Activated CD4-positive, alpha-beta memory T cell treated with anti-CD3 and anti-CD28 coated beads for 36 hours (primary cell): ENCODE results near the gene ZNHIT1. TPM values are rescaled to one million over a fixed set of nuclear protein-coding genes. Genes with fewer than 3 reads are reported as not detected.

Source experiments
- CTCF ChIA-PET: fragments of 350-600 bp; sonication (Branson Sonifier 250); formaldehyde crosslinking; loops from one replicate; lab custom pipeline; 2021; ENCODE audit warnings: antibody characterized with exemption, inconsistent platforms; lab: Charles Lee
- POLR2A ChIA-PET: fragments of 350-600 bp; sonication (Branson Sonifier 250); formaldehyde crosslinking; loops from one replicate; lab custom pipeline; 2021; ENCODE audit warnings: antibody characterized with exemption; lab: Charles Lee
- DNase-seq: peaks from one replicate; pipeline ENCODE4 v3.0.0-alpha.2; 2020
- H3K27ac Mint-ChIP-seq: one replicate; pipeline ENCODE4 v1.8.0; 2021; ENCODE audit warnings: mixed read lengths
- H3K27me3 Mint-ChIP-seq: one replicate; pipeline ENCODE4 v1.8.0; 2021; ENCODE audit warnings: mixed read lengths
- H3K36me3 Mint-ChIP-seq: one replicate; pipeline ENCODE4 v1.8.0; 2021; ENCODE audit warnings: mixed read lengths
- H3K4me1 Mint-ChIP-seq: one replicate; pipeline ENCODE4 v1.8.0; 2021; ENCODE audit warnings: low read depth, mixed read lengths
- H3K4me3 Mint-ChIP-seq: one replicate; pipeline ENCODE4 v1.8.0; 2021; ENCODE audit warnings: mild to moderate bottlenecking, mixed read lengths
- H3K9me3 Mint-ChIP-seq: one replicate; pipeline ENCODE4 v1.8.0; 2021; ENCODE audit warnings: mixed read lengths
- intact Hi-C: fragments of 100-400 bp; cut with micrococcal nuclease; formaldehyde crosslinking; loops from one replicate; pipeline ENCODE4 v1.15.1; 2023
- total RNA-seq, 2 experiments: library from RNA; stranded (reverse); gene quantifications; one replicate each; pipeline ENCODE4 v1.2.3, GENCODE V29; 2021

The ZNHIT1 gene
- total RNA-seq, 2 experiments from 2014 or later: 40.2 to 42.8 TPM

DNA sequence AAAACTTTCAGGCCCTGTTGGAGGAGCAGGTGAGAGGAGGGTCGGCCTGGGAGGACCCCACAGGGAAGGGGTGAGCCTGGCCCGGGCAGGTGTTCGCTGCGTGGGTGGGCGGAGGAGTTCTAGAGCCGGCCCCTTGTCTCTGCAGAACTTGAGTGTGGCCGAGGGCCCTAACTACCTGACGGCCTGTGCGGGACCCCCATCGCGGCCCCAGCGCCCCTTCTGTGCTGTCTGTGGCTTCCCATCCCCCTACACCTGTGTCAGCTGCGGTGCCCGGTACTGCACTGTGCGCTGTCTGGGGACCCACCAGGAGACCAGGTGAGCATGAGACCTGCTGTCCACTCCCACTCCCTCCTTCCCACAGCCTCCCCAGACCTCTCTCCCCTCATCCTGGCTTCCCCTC is 5.6 kb downstream of the ZNHIT1 start:
- peaks cover 25% of the 10 kb centered on the region for H3K4me1 Mint-ChIP-seq
- peaks cover 24% of the 10 kb centered on the region for H3K36me3 Mint-ChIP-seq
- no peak overlapping the region for H3K4me3 Mint-ChIP-seq
- POLR2A ChIA-PET: no interaction called here
- intact Hi-C loops: no loop called here
- H3K9me3 Mint-ChIP-seq: no peaks in the 10 kb centered on the region
- no peaks in the 10 kb centered on the region for H3K27me3 Mint-ChIP-seq
- no peak overlapping the region for H3K27ac Mint-ChIP-seq
- CTCF ChIA-PET: interaction anchor here (1.2 kb wide), 1 partner anchor 21 kb away, joined by 4 read pairs; no protein-coding TSS in a partner anchor
- DNase-seq: no peak

DNA sequence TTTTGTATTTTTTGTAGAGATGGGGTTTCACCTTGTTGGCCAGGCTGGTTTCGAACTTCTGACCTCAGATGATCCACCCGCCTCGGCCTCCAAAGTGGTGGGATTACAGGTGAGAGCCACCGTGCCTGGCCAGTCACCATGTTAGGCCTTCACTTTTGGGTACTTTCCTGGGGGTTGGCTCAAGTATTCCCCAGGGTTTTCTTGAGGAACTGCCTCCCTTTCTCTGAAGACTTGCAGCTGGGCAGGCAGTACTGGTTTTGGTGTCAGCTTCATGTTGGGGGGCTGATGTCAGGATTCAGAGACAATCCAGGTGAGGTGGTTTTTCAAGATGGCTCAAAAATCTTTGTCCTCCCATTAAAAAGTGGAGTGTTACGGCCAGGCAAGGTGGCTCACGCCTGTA is 7.7 kb downstream of the ZNHIT1 start:
- Mint-ChIP-seq H3K4me1 (peaks cover 7% of the 10 kb centered on the region), H3K9me3 (no peaks in the 10 kb centered on the region), H3K27me3 (no peaks in the 10 kb centered on the region), H3K36me3 (peaks cover 24% of the 10 kb centered on the region), H3K4me3 (no peak overlapping the region), H3K27ac (no peak overlapping the region)
- DNase-seq: no peak
- ChIA-PET POLR2A (no interaction called here), CTCF (interaction anchor here (0.9 to 1.0 kb wide), 2 partner anchors 18 to 82 kb away, joined by 3 to 4 read pairs; no protein-coding TSS in a partner anchor)
- intact Hi-C loops: no loop called here

DNA sequence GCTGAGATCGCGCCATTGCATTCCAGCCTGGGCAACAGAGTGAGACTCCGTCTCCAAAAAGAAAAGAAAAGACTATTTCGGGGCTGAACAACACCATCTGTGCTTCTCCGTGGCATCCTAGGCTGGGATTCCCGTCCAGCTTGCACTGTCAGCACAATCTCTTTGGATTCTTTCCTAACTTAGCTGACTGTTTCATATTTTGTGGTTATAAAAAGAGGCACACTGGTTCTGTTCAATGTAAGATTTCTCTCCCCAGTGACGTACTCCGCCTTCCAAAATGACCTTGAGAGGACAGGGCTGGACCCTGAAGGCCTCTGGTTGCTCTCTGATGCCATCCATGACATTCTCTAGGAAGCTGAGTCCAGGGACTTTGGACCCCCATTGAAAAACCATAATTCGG is 8.8 kb downstream of the ZNHIT1 start:
- H3K27me3 Mint-ChIP-seq: no peaks in the 10 kb centered on the region
- no peak overlapping the region for H3K4me3 Mint-ChIP-seq
- peaks cover 24% of the 10 kb centered on the region for H3K36me3 Mint-ChIP-seq
- DNase-seq: no peak
- no peaks in the 10 kb centered on the region for H3K9me3 Mint-ChIP-seq
- H3K27ac Mint-ChIP-seq: no peak overlapping the region
- ChIA-PET POLR2A (interaction anchor here (1.7 kb wide), 1 partner anchor 8 kb away, joined by 3 read pairs; the partner anchor contains the start of gene ZNHIT1), CTCF (interaction anchor here (1.0 kb wide), 1 partner anchor 17 kb away, joined by 5 read pairs; no protein-coding TSS in a partner anchor)
- H3K4me1 Mint-ChIP-seq: peaks cover 4% of the 10 kb centered on the region
- intact Hi-C loops: no loop called here

DNA sequence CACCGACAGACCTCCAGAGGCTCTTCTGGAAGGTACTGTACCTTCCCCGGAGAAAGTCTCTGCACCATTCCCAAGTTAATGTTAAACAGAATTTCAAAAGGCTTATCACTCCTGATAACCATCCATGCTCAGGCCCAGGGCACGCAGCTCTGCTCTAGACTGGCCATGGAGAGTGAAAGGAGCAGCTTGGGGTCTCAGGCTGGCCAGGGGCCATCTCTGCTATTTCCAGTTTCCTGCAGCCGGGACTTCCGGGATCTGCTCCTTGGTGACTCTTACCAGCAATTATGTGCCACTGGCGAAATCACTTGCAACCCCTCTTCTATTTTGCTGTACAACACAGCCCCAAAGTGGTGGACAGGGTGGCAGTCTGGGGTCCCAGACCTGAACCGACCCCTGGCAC is 13.7 kb downstream of the ZNHIT1 start:
- POLR2A ChIA-PET: no interaction called here
- H3K27me3 Mint-ChIP-seq: no peaks in the 10 kb centered on the region

DNA sequence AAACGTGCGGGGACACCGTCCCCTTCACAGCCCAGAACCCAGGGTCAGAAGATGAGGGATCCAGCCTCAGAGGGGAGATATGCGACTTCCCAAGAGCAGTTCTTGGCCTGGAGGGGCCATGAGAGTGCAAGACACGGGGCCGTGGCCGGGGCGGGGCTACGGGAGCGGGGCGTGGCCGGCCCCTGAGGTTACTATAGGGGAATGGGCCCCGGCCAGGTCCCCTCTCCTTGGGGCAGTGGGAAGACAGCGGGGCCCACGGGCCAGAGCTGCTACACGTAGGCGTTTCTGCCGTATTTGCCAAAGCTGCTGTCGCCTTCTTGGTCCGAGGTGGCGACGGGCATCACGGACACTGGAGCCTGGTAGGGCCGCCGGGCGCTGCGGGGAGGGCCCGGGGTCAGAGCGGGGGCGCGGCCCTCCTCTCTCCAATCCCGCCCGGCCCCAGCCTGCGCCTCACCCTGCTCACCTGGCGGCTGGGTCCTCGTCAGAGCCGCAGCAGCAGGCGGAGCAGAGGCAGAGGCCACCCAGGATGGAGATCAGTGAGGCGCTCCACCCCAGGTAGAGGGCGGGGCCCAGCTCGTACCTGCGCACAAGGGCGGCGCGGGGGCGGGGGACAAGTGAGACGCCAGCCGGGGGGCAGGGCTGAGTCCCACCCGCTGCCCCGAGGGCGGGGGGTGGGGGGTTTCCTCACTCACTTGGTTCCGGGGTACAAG is 14.3 kb downstream of the ZNHIT1 start:
- intact Hi-C loops: no loop called here
- Mint-ChIP-seq H3K27ac (no peak overlapping the region), H3K27me3 (no peaks in the 10 kb centered on the region), H3K4me1 (no peaks in the 10 kb centered on the region), H3K4me3 (no peak overlapping the region), H3K9me3 (no peaks in the 10 kb centered on the region), H3K36me3 (peaks cover 2% of the 10 kb centered on the region)
- no peak for DNase-seq
- ChIA-PET POLR2A (no interaction called here), CTCF (interaction anchor here (3.7 kb wide), 1 partner anchor 12 kb away, joined by 23 read pairs; the partner anchor contains the start of gene FIS1)

More for the DNA sequence above, 13.7 kb downstream of the ZNHIT1 start:
- no peaks in the 10 kb centered on the region for H3K9me3 Mint-ChIP-seq
- intact Hi-C loops: no loop called here
- H3K4me1 Mint-ChIP-seq: no peaks in the 10 kb centered on the region
- no peak for DNase-seq
- CTCF ChIA-PET: no interaction called here
- no peak overlapping the region for H3K27ac Mint-ChIP-seq
- peaks cover 5% of the 10 kb centered on the region for H3K36me3 Mint-ChIP-seq
- H3K4me3 Mint-ChIP-seq: no peak overlapping the region

DNA sequence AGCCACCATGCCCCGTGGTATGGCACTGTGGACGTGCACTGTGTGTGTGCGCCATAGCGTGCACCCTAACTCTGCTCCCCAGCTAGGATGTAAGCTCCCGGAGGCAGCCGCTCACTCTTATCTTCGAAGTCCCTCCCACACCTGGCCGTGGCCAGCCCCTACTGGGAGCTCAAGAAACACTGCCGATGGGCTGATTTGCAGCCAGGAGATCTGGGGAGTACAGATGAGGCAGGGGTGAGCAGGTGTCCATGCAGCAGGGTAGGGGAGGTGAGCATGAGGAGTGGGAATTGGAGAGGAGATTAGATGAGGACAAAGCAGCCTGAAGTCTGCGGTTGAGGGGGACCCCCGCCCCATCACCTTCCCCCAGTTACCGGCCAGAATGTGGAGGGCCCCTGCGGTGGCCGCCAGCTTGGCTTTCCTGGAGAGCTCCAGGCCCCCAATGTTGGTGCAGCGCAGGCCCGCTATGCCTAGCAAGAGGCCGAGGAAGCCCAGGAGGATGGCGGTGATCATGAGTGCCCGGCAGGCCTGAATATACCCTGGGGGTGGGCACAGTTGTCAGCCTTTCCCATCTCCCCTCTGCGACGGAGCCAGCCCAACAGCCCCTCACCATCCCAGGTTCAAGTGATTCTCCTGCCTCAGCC is 16.1 kb downstream of the ZNHIT1 start:
- no peaks in the 10 kb centered on the region for H3K4me1 Mint-ChIP-seq
- intact Hi-C loops: no loop called here
- H3K27ac Mint-ChIP-seq: no peak overlapping the region
- H3K9me3 Mint-ChIP-seq: no peaks in the 10 kb centered on the region
- no peak for DNase-seq
- ChIA-PET CTCF (interaction anchor here (2.2 to 3.7 kb wide), 2 partner anchors 10 to 49 kb away, joined by 10 to 23 read pairs; partner anchors contain the start of gene FIS1), POLR2A (interaction anchor here (1.1 kb wide), 1 partner anchor 10 kb away, joined by 4 read pairs; the partner anchor contains the start of gene FIS1)
- H3K27me3 Mint-ChIP-seq: no peaks in the 10 kb centered on the region
- H3K4me3 Mint-ChIP-seq: no peak overlapping the region
- peaks cover 2% of the 10 kb centered on the region for H3K36me3 Mint-ChIP-seq

DNA sequence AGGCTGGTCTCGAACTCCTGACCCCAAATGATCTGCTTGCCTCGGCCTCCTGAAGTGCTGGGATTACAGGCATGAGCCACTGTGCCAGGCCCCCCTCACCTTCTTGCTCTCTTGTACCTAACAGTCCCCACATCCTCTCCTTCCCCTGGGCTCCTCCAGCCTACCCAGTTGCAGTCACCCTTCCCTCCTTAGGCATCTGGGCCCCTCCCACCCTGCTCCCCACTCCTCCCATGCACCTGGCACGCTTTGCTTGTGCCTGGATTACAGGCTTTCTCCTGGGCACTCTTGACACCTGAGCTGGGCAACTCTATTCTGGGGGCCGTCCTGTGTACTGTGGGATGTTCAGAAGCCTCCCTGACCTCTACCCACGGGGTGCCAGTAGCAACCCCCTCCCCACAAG is 16.7 kb downstream of the ZNHIT1 start:
- no peaks in the 10 kb centered on the region for H3K4me1 Mint-ChIP-seq
- POLR2A ChIA-PET: interaction anchor here (1.2 kb wide), 1 partner anchor 10 kb away, joined by 3 read pairs; no protein-coding TSS in a partner anchor
- H3K27ac Mint-ChIP-seq: no peak overlapping the region
- H3K9me3 Mint-ChIP-seq: no peaks in the 10 kb centered on the region
- no peaks in the 10 kb centered on the region for H3K27me3 Mint-ChIP-seq
- CTCF ChIA-PET: interaction anchor here (1.1 to 3.7 kb wide), 4 partner anchors 9 to 138 kb away, joined by 3 to 23 read pairs (median 7); partner anchors contain the start of genes FIS1, PLOD3 and ZNHIT1
- peaks cover 2% of the 10 kb centered on the region for H3K36me3 Mint-ChIP-seq
- intact Hi-C loops: no loop called here
- no peak for DNase-seq
- H3K4me3 Mint-ChIP-seq: no peak overlapping the region

DNA sequence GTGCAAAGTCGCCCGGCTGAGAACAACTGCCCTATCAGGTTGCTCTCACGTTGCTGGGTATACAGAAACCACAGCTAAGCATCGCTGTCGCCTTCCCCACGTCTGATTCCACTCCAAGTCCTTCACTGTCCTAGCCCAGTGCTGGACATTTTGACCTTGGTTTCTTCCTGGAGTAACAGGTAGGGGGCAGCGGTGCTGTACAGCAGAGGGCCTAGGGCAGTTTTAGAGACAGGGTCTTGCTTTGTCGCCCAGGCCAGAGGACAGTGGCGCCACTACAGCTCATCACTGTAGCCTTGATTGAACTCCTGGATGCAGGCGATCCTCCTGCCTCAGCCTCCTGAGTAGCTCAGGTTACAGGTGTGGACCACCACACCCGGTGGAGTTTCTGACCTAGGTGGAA is 17.1 kb downstream of the ZNHIT1 start:
- POLR2A ChIA-PET: interaction anchor here (1.2 kb wide), 1 partner anchor 9 kb away, joined by 3 read pairs; no protein-coding TSS in a partner anchor
- intact Hi-C loops: no loop called here
- Mint-ChIP-seq H3K27ac (no peak overlapping the region), H3K9me3 (no peaks in the 10 kb centered on the region), H3K4me1 (no peaks in the 10 kb centered on the region), H3K4me3 (no peak overlapping the region), H3K27me3 (no peaks in the 10 kb centered on the region), H3K36me3 (peaks cover 3% of the 10 kb centered on the region)
- DNase-seq: no peak
- CTCF ChIA-PET: interaction anchor here (0.8 to 3.7 kb wide), 5 partner anchors 9 to 138 kb away, joined by 3 to 23 read pairs (median 4); partner anchors contain the start of genes FIS1, PLOD3 and ZNHIT1

DNA sequence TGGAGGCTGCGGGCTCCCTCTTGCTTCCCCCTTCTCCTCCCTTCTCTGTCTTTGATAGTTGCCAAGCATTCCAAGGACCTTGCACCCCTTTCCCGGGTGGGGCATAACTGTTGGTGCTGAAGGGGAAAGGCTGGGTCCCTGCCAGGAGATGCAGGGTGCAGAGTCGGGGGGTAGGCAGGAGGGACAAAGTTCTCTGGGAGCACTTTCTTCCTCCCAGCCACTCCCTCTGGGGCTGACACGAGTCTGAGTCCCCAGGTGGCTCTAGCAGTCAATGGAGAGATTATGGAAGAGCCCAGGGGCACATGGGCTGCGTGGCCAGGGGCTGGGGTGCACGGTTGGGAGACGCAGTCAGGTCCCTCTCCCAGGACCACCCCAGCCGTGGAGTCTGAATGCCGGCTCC is 17.6 kb downstream of the ZNHIT1 start:
- Mint-ChIP-seq H3K27ac (no peak overlapping the region), H3K9me3 (no peaks in the 10 kb centered on the region)
- CTCF ChIA-PET: interaction anchor here (0.8 to 3.7 kb wide), 5 partner anchors 8 to 139 kb away, joined by 3 to 23 read pairs (median 4); partner anchors contain the start of genes FIS1, PLOD3 and ZNHIT1

DNA sequence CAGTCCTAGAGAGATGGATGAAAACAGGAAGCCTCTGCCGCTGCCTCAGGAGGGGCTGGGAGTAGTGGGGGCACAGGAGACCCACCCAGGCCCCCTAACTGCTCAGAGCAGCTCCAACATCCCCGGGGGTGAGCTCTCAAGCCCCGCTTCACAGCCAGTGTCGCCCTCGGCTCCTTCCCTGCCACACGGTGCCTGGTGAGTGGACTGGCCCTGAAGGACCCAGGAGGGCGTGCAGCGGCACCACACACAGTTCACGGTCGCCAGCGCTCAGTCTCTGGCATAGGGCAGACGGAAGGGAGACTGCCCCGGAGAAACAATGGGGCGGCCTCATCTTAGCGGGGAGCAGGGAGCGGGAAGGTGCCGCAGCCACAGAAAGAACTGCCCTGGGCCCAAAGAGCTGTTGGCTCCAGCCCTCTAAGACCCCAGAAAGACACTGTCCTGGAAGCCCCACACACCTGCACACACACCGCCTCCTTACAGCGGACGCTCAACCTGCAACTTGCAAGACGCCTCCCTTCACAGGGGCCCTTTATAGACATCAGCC is 18.4 kb downstream of the ZNHIT1 start:
- no peaks in the 10 kb centered on the region for H3K4me1 Mint-ChIP-seq
- intact Hi-C loops: no loop called here
- no peak overlapping the region for H3K27ac Mint-ChIP-seq
- DNase-seq: no peak
- no peak overlapping the region for H3K4me3 Mint-ChIP-seq
- H3K9me3 Mint-ChIP-seq: no peaks in the 10 kb centered on the region
- POLR2A ChIA-PET: interaction anchor here (1.6 kb wide), 1 partner anchor 19 kb away, joined by 5 read pairs; the partner anchor contains the start of genes PLOD3 and ZNHIT1
- H3K27me3 Mint-ChIP-seq: no peaks in the 10 kb centered on the region
- CTCF ChIA-PET: interaction anchor here (1.1 to 3.7 kb wide), 2 partner anchors 8 to 46 kb away, joined by 3 to 23 read pairs; partner anchors contain the start of gene FIS1
- peaks cover 10% of the 10 kb centered on the region for H3K36me3 Mint-ChIP-seq

More for the DNA sequence above, 17.6 kb downstream of the ZNHIT1 start:
- Mint-ChIP-seq H3K27me3 (no peaks in the 10 kb centered on the region), H3K4me3 (no peak overlapping the region), H3K36me3 (peaks cover 6% of the 10 kb centered on the region), H3K4me1 (no peaks in the 10 kb centered on the region)
- no peak for DNase-seq
- intact Hi-C loops: no loop called here
- POLR2A ChIA-PET: interaction anchor here (1.2 kb wide), 1 partner anchor 9 kb away, joined by 3 read pairs; no protein-coding TSS in a partner anchor

DNA sequence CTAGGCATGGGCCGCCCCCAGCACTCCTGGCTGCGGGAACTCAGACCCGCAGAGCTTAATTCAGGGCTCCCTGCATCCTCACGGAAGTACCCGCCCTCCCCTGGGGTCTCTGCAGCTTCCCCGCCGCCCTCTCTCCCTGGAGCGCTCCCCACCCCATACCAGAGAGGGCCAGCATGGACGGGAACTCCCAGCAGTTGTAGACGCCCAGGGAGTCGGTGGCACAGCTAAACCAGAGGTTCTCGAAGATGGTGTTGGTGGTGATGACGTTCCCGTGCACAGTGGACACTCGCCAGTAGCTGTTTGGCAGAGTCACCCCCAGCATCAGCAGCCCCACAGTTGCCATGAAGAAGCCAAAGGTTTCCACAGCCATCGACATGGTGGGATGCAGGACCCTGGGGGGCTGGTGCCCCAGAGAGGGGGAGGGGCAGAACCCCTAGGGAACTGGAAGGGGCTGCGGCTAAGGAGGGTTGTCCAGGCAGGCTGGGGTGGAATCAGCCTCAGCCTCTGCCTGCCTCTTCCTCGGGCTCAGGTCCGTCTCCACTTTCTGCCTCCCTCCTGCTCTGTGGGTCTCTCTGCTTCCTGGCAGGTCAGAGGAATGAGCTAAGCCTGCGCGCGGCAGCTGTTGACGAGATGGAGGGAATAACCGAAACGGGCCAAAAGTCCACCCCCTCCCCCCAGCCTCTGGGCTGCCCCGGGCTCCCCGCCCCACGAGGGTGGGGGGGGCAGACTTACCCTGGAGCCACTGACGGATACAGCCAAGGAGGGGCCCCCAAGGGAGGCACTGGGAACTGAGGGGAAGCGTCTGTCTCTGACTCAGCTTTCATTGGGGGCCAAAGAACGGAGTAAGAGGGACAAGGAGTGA is 19.5 kb downstream of the ZNHIT1 start, which contains the start of gene CLDN15:
TSS of gene CLDN15 (minus strand) at position 597 of the 862 bp plus-strand sequence. CDS start at position 376, 221 bp downstream.
- intact Hi-C loops: no loop called here
- Mint-ChIP-seq H3K4me1 (peaks cover 2% of the 10 kb centered on the region), H3K27me3 (no peaks in the 10 kb centered on the region), H3K36me3 (peaks cover 10% of the 10 kb centered on the region), H3K9me3 (no peaks in the 10 kb centered on the region), H3K4me3 (no peak within 1 kb of the TSS), H3K27ac (no peak within 1 kb of the TSS)
- CTCF ChIA-PET: interaction anchor here (0.6 to 1.1 kb wide), 2 partner anchors 45 to 54 kb away, joined by 3 read pairs; no protein-coding TSS in a partner anchor
- no peak for DNase-seq
- POLR2A ChIA-PET: interaction anchor here (1.6 kb wide), 1 partner anchor 20 kb away, joined by 5 read pairs; the partner anchor contains the start of genes PLOD3 and ZNHIT1
